Measurements from ENCODE around the gene NT5DC3.

The NT5DC3 gene

DNA sequence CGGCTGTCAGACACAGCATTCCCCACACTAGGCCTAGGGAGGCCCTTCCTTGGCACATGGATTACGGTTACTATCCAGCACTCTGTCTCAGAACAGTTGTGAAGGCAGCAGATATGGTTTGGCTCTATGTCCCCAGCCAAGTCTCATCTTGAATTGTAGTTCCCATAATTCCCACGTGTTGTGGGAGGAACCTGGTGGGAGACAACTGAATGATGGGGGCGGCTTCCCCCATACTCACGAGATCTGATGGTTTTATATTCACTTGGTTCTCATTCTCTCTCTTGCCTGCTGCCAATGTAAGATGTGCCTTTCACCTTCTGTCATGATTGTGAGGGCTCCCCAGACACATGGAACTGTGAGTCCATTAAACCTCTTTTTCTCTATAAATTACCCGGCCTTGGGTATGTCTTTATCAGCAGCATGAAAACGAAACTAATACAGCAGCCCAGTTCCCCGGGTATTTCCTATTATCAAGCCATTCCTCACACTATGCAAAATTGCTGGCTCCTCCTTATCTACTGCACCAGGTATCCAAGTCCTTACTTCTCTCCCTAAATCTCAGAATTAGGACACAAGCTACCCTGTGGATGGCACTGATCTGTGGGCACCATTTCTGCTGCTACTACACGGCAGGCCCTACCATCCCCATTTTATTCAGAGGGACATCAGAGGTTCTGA is 33.3 kb downstream of the NT5DC3 start:
- no peak for DNase-seq

- DNase-seq, result no peak
Observed at GRCh38 chr12:103806803-103807202, 34.2 kb downstream of the NT5DC3 start.

DNA sequence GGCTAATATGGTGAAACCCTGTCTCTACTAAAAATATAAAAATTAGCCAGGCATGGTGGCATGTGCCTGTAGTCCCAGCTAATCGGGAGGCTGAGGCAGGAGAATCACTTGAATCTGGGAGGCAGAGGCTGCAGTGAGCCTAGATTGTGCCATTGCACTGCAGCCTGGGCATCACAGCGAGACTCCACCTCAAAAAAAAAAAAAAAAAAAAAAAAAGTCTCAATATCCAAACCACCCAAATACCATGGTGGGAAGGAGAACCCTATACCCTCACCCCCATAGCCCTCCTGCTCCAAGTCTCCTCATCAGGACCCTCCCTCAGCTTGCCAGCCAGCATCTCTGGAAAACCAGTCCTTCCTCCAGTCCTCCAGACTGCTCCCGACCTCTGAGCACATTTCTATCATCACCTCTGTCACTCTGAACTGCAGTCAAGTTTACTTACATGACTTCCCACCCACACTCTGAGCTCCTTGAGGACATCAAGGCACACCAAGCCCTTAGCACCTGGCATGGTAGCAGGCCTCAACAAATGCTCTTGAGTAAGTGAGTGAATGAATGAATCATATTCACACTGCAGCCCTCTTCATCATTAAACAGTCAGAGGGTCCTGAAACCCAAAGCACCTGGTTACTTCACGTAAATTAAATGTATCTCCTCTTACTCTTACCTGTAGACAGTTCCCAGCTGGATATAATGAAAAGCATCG is 35.2 kb downstream of the NT5DC3 start:
- no peak for DNase-seq

DNA sequence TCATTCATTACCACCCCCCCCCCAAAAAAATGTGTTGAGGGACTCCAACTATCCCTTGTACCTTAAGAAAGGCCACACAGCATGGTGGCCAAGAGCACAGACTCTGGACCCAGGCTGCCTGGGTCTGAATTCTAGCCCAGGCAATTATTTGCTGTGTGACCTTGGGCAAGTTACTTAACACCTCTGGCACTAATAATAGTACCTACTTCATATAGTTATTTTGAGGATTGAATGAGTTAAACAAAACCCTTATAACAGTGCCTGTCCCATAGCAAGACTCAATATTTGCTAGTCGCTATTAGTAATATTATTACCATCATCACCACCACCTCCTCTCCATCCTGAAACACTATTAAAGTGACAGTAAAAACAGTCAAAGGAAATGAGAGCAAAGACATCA is 37.2 kb downstream of the NT5DC3 start:
- DNase-seq, result no peak

- DNase-seq, result no peak
Observed at GRCh38 chr12:103802586-103802886, 38.5 kb downstream of the NT5DC3 start.

GRCh38 chr12:103801709-103802585 is 39.1 kb downstream of the NT5DC3 start:
- DNase-seq, result no peak

DNA sequence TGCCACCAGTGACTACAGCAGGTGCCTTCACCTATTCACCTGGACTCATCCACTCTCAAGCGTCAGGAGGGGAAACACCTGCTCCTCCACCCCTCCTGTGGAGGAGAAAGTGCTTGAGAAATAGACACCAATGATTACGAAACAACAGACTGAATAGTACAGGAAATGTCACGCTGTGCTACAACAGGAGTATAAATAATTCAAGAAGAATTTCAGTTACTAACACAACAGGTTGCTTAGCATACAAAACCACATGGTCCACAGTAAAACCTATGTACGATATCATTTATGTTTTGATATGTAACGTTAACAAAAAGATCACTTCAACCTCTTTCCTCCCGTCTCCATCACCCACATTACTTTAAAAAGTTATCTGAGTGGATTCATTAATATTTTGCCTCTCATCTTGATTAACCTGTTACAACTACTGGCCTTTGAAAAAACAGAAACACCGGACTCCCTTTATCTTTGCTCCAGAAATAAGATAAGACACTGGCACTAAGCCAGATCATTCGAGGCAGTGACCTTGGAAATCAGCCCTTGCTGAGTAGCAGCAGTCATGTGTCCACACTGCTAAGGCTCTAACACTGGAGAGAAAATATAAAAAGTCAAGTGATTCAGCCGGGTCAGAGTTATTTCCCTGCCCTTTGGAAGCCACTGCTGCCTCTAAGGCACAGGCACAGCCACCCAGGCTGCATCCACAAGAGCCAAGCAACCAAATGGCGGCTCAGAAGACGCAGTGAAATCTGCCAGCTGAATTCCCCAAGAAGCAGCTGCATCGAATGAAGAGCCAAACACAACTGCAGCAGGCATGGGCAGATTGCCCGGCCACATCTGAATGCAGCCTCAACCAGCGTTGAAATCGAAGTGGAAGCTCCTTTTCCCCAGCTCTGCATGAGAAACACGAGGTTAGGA is 40.9 kb downstream of the NT5DC3 start:
- peak; percentile 81 for DNase-seq

DNA sequence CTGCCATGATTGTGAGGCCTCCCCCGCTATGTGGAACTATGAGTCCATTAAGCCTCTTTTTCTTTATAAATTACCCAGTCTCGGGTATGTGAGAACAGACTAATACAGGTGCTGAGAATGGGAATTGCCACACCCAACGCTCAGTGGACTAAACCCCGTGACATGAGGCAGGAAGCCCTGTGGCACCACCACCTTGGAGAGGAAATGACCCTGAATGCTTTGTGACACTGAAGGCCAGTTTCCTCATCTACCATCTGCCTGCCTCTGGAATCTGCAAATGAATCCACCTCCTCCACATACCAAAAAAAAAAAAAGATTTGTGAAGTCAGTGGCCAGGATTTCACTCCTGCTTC is 41.6 kb downstream of the NT5DC3 start:
- no peak for DNase-seq

DNA sequence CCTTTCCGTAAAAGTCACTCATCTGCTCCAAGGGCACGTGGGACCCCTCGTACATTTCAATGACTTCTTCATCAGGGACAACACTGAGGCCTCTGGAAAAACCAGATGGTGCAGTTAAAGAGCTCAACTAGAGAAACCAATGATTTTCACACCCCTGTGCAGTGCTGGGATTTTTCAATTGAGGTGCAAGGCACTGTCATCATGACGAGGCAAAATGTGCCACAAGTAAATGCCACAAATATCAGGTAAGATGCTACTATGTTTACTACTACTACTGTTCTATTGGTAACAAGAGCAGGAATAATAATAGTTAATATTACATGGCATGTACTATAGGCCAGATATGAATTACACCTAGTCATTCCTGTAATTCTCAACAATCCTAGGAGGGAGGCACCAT is 42.4 kb downstream of the NT5DC3 start:
- DNase-seq, result no peak

DNA sequence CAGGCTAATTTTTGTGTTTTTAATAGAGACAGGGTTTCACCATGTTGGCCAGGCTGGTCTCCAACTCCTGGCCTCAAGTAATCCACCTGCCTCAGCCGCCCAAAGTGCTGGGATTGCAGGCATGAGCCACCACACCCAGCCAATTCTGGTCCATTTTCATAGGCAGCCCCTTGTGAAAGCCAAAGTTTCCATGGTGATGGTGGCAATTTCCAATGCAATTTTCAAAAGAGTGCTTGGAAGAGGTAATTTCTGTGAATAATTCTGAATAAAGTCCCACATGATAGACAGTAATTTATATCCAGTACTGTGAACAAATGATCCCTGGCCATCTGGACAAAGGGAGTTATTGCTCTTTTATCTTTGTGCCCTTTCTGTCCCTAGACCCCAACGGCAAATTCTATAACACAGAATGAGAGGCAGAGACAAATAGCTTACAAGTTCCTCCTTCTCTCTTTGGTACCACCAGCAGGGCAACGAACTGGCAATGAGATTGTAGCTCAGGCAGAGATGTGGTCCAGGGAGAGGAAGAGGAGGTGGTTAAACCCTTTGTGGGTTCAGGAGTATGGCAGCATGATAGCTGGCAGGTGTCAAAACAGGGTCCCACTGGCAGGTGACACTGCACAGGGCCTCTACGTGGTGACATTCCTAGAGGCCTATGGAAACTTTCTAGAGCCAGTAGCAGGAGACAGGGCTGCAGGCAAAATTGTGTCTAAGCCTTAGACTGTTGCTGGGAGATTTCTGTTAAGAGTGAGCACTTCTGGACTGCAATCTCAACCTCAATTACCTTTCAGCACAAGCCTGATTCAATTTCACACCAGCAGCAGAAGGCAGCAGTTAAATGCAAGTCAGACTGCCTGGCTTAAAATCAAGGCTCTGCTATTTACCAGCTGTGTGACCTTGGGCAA is 46.5 kb downstream of the NT5DC3 start:
- no peak for DNase-seq

GRCh38 chr12:103793512-103794045 is 47.5 kb downstream of the NT5DC3 start:
- DNase-seq, result no peak

- no peak for DNase-seq
Observed at GRCh38 chr12:103793046-103793445, 48.0 kb downstream of the NT5DC3 start.

GRCh38 chr12:103791350-103791920 is 49.6 kb downstream of the NT5DC3 start:
- DNase-seq, result no peak

GRCh38 chr12:103786201-103786600 is 54.8 kb downstream of the NT5DC3 start:
- DNase-seq, result no peak

- DNase-seq, result no peak
Observed at GRCh38 chr12:103785243-103786031, 55.6 kb downstream of the NT5DC3 start.

GRCh38 chr12:103783744-103784664 is 57.0 kb downstream of the NT5DC3 start:
- DNase-seq, result no peak

DNA sequence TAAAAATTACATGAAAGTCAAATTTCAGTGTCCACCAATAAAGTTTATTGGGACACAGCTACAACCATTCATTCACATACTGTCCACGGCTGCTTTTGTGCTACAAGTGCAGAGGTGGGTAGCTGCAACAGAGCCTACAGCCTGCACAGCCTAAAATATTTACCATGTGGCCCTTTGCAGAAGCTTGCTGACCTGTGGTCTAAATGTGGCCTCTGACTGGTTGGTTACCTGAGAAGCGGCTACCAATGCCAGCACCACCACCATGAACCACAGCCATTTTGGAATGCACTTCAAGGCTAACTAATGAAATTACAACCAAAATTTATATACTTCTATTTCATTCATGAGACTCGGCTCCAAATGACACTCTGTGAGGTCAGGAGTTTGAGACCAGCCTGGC is 58.6 kb downstream of the NT5DC3 start:
- no peak for DNase-seq

- DNase-seq, result no peak
Observed at GRCh38 chr12:103780992-103781391, 60.0 kb downstream of the NT5DC3 start.

- DNase-seq, result no peak
Observed at GRCh38 chr12:103780093-103780440, 61.0 kb downstream of the NT5DC3 start.

Data from NCI-H187 treated with DMSO at 0.1 percent for 48 hours (cell line).